Fibroblast of lung (primary cell): ENCODE results near the gene CSF1R.

ENCODE experiments used
- CTCF ChIP-seq, 2 donors: IDR thresholded peaks in 1 of 2; conservative IDR thresholded peaks in 1 of 2; 1 replicate in 1 of 2; 2 replicates in 1 of 2; pipeline ENCODE4 v1.5.1; 2011 to 2012; ENCODE audit warnings: low read length in 2 of 2, control low read depth in 1 of 2, inconsistent platforms in 1 of 2, low read depth in 1 of 2, mild to moderate bottlenecking in 1 of 2
- EZH2 ChIP-seq: IDR thresholded peaks from 2 replicates; pipeline ENCODE4 v1.5.1; 2012; ENCODE audit warnings: low read length, control low read depth, mild to moderate bottlenecking; ENCODE audit errors: missing control alignments

DNA sequence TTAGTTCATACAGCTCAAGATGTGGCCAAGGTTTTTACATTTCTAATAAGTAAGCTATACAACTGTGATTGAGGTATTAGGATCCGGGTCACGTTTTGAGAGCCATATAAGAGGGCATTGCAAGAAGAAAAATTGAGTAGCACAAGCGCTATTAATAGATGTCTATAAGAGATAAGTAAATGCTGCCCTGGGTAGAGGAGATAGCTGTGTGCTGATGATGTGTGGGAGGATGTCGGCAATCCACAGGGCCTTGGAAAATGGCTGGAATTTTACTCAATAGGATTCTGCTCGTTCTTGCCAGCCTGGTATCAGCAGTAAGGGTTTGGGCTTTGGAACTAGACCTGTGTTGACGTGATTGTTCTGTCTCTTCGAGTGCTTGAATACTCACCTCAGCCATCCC is 41.6 kb downstream of the CSF1R start:
- TF ChIP-seq EZH2 (no peak), CTCF (conservative IDR thresholded peaks at IDR 0.05 in 1 of 2, IDR thresholded peaks at IDR 0.05 in 1 of 2; ENCODE audit: low read depth in 1 of 2, low read length in 2 of 2) (no peak)
